K562 (cell line): ENCODE measurements around the gene S100A1. TPM values are rescaled to one million over a fixed set of nuclear protein-coding genes. Genes with fewer than 3 reads are reported as not detected.

Experiments used
- CHD7 ChIP-seq: fragments of 200-600 bp; sonication (generic); IDR thresholded peaks from one replicate; pipeline ENCODE4 v1.6.1; 2012; ENCODE audit warnings: mild to moderate bottlenecking, low read depth, low read length, inconsistent platforms
- DIDO1 ChIP-seq: fragments of 450-650 bp; IDR thresholded peaks from 2 replicates; pipeline ENCODE4 v1.6.1; 2016; ENCODE audit warnings: low read depth, missing biosample characterization, missing genetic modification characterization
- POLR3G ChIP-seq: IDR thresholded peaks from 2 replicates; pipeline ENCODE4 v1.6.1; 2011; ENCODE audit not compliant: insufficient read length, insufficient replicate concordance; ENCODE audit errors: extremely low read depth
- RFX5 ChIP-seq: IDR thresholded peaks from 2 replicates; pipeline ENCODE4 v1.6.1; 2011; ENCODE audit warnings: low read depth, mild to moderate bottlenecking, improper control_type of control experiment, low read length
- SMARCA5 ChIP-seq: fragments of 450-650 bp; IDR thresholded peaks from 2 replicates; pipeline ENCODE4 v1.6.1; 2016
- STAT5A ChIP-seq: IDR thresholded peaks from 2 replicates; pipeline ENCODE4 v1.6.1; 2012; ENCODE audit warnings: low read length, inconsistent platforms, borderline replicate concordance
- ZNF41 ChIP-seq: fragments of 250-450 bp; sonication (Bioruptor Pico); conservative IDR thresholded peaks from 2 replicates; pipeline ENCODE4 v1.4.0; 2020; ENCODE audit warnings: mild to moderate bottlenecking
- ZNF57 ChIP-seq: fragments of 450-650 bp; formaldehyde crosslinking; IDR thresholded peaks from 2 replicates; pipeline ENCODE4 v1.4.0; 2020; ENCODE audit warnings: mild to moderate bottlenecking, moderate library complexity
- ZNF592 ChIP-seq: fragments of 450-650 bp; IDR thresholded peaks from 2 replicates; pipeline ENCODE4 v1.6.1; 2017; ENCODE audit warnings: antibody characterized with exemption, mild to moderate bottlenecking
- polyA plus RNA-seq, 8 experiments: library from polyadenylated mRNA; depleted of rRNA in 4 of 8; stranded (reverse) in 5 of 8; unstranded in 3 of 8; fragments of >200 nt; fragmentation: Nextera tagmentation in 2 of 8; fragmentation: Illumina TruSeq in 1 of 8; extraction: Ambion mirVana in 2 of 8; extraction: Trizol in 1 of 8; gene quantifications; 2 replicates each; pipeline versions ENCODE4 v1.2.1 to v1.2.3, GENCODE V29; 2011 to 2014; ENCODE audit warnings: inconsistent platforms in 1 of 8, missing spikeins in 1 of 8
- total RNA-seq, 7 experiments: library from RNA; depleted of rRNA in 6 of 7; stranded (reverse); fragments of >200 nt in 6 of 7; fragmentation: Illumina TruSeq in 2 of 7; extraction: Trizol in 2 of 7; gene quantifications; 2 replicates each; pipeline versions ENCODE4 v1.2.1 to v1.2.3, GENCODE V29; 2011 to 2021; ENCODE audit warnings: low replicate concordance in 1 of 7
- TF ChIP-seq, protein P1 (sequence below): fragments of 450-650 bp; formaldehyde crosslinking; IDR thresholded peaks from 2 replicates; pipeline ENCODE4 v1.4.0; 2020; ENCODE audit warnings: mild to moderate bottlenecking, mixed read lengths

Gene S100A1
- total and polyA plus RNA-seq, 9 of the 15 experiments (the other 6 are each of a cell fraction or from before 2014, with no cell fraction given): 0.44 to 30.1 (median 12.7) TPM

GRCh38 chr1:153608742-153609584 lies 19.3 kb upstream of the S100A1 start (continued):
- TF ChIP-seq CHD7 (no peak), SMARCA5 (no peak), DIDO1 (tag) (0 out of 2 replicates have a peak, but pooled peaks have one; percentile 11), ZNF592 (no peak), ZNF41 (CRISPR knock-in tag) (no peak), POLR3G (no peak), RFX5 (no peak), ZNF57 (no peak), STAT5A (no peak)
- TF ChIP-seq, protein P1, sequence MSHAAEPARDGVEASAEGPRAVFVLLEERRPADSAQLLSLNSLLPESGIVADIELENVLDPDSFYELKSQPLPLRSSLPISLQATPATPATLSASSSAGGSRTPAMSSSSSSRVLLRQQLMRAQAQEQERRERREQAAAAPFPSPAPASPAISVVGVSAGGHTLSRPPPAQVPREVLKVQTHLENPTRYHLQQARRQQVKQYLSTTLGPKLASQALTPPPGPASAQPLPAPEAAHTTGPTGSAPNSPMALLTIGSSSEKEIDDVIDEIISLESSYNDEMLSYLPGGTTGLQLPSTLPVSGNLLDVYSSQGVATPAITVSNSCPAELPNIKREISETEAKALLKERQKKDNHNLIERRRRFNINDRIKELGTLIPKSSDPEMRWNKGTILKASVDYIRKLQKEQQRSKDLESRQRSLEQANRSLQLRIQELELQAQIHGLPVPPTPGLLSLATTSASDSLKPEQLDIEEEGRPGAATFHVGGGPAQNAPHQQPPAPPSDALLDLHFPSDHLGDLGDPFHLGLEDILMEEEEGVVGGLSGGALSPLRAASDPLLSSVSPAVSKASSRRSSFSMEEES: no peak
